C4-2B (cell line): ENCODE results near the gene EIF5AL1.

ENCODE experiments used
- CTCF ChIP-seq: fragments of 450-650 bp; conservative IDR thresholded peaks from 2 replicates; pipeline ENCODE4 v1.5.1; 2017; ENCODE audit warnings: mild to moderate bottlenecking
- ZFX ChIP-seq: fragments of 450-650 bp; IDR thresholded peaks from 2 replicates; pipeline ENCODE4 v1.6.1; 2017

GRCh38 chr10:79476645-79477044, 35.7 kb upstream of the EIF5AL1 start:
- TF ChIP-seq CTCF (no peak), ZFX (no peak)
